Erythroblast (primary cell): ENCODE measurements around the gene NFIB.

Experiments used
- DNase-seq, 2 experiments: peaks; one replicate each; lab custom pipeline; 2025; lab: John Stamatoyannopoulos, UW
- GATA1 ChIP-seq: IDR thresholded peaks from 2 replicates; pipeline ENCODE4 v1.6.1; 2011; ENCODE audit warnings: low read depth, mild to moderate bottlenecking, control low read depth, low read length, moderate library complexity
- POLR2A ChIP-seq: IDR thresholded peaks from 2 replicates; pipeline ENCODE4 v1.6.1; 2011; ENCODE audit warnings: mild to moderate bottlenecking, low read length

Gene NFIB

GRCh38 chr9:14127656-14128055 is 186.3 kb downstream of the NFIB start:
- TF ChIP-seq GATA1 (no peak), POLR2A (no peak)
- DNase-seq = no peak

- no peak for DNase-seq
- TF ChIP-seq GATA1 (no peak), POLR2A (no peak)
These were observed 194.0 kb downstream of the NFIB start for GRCh38 chr9:14119694-14120514.

GRCh38 chr9:14112226-14112625 is 201.7 kb downstream of the NFIB start:
- no peak for DNase-seq
- no peak for TF ChIP-seq GATA1
- TF ChIP-seq POLR2A = no peak

- TF ChIP-seq GATA1 (no peak), POLR2A (no peak)
- DNase-seq = no peak
These were observed 202.2 kb downstream of the NFIB start for GRCh38 chr9:14111696-14112095.

GRCh38 chr9:14107977-14108376 is 206.0 kb downstream of the NFIB start:
- no peak for TF ChIP-seq POLR2A
- TF ChIP-seq GATA1 = no peak
- peak; percentile 42 to 78 for DNase-seq

GRCh38 chr9:14107495-14107894 is 206.4 kb downstream of the NFIB start:
- peak in 1 of 2 experiments; percentile 1 for DNase-seq
- TF ChIP-seq POLR2A (no peak), GATA1 (no peak)

- TF ChIP-seq POLR2A (no peak), GATA1 (no peak)
- DNase-seq = no peak
These were observed 207.2 kb downstream of the NFIB start for GRCh38 chr9:14106699-14107098.

GRCh38 chr9:14104496-14104895 is 209.4 kb downstream of the NFIB start:
- DNase-seq = no peak
- TF ChIP-seq POLR2A (no peak), GATA1 (no peak)

GRCh38 chr9:14103115-14103514 is 210.8 kb downstream of the NFIB start:
- TF ChIP-seq POLR2A (no peak), GATA1 (no peak)
- no peak for DNase-seq

GRCh38 chr9:14099737-14100136 is 214.2 kb downstream of the NFIB start:
- TF ChIP-seq GATA1 = no peak
- no peak for TF ChIP-seq POLR2A
- no peak for DNase-seq

- TF ChIP-seq GATA1 = no peak
These were observed 215.3 kb downstream of the NFIB start for GRCh38 chr9:14098486-14099180.

GRCh38 chr9:14097666-14098415 is 216.1 kb downstream of the NFIB start:
- no peak for DNase-seq
- TF ChIP-seq POLR2A (no peak), GATA1 (no peak)

More at GRCh38 chr9:14098486-14099180, 215.3 kb downstream of the NFIB start:
- no peak for DNase-seq

- TF ChIP-seq POLR2A (no peak), GATA1 (no peak)
- no peak for DNase-seq
These were observed 216.7 kb downstream of the NFIB start for GRCh38 chr9:14097215-14097614.

- TF ChIP-seq POLR2A = no peak
- no peak for TF ChIP-seq GATA1
- no peak for DNase-seq
These were observed 217.6 kb downstream of the NFIB start for GRCh38 chr9:14096258-14096922.

GRCh38 chr9:14095277-14095676 is 218.7 kb downstream of the NFIB start:
- DNase-seq = no peak
- TF ChIP-seq POLR2A (no peak), GATA1 (no peak)
